Subcutaneous abdominal adipose tissue (tissue), 5 donors: ENCODE results near the gene TLNRD1.
"Not testable (repeated sequence)": the region's sequence is repeated elsewhere in the genome, so short reads cannot be mapped to it uniquely, and the experiment has no call there.

ENCODE experiments used
- H3K27ac ChIP-seq: one replicate; pipeline ENCODE4 v1.7.0; 2013; ENCODE audit warnings: low read depth, mild to moderate bottlenecking, inconsistent platforms, low read length, moderate library complexity
- H3K27me3 ChIP-seq, 5 donors: one replicate each; pipeline ENCODE4 v1.7.0; 2013; ENCODE audit warnings: low read length in 5 of 5, inconsistent platforms in 1 of 5; ENCODE audit not compliant: control insufficient read depth in 5 of 5, insufficient read depth in 4 of 5
- H3K36me3 ChIP-seq, 5 donors: one replicate each; pipeline ENCODE4 v1.7.0; 2013; ENCODE audit warnings: low read length in 5 of 5; ENCODE audit not compliant: control insufficient read depth in 5 of 5, insufficient read depth in 5 of 5
- H3K4me1 ChIP-seq, 5 donors: one replicate each; pipeline ENCODE4 v1.7.0; 2013; ENCODE audit warnings: low read length in 5 of 5, mild to moderate bottlenecking in 3 of 5, moderate library complexity in 1 of 5; ENCODE audit not compliant: control insufficient read depth in 5 of 5, insufficient read depth in 5 of 5
- H3K4me3 ChIP-seq, 5 donors: one replicate each; pipeline ENCODE4 v1.7.0; 2013; ENCODE audit warnings: low read length in 5 of 5, low read depth in 1 of 5
- H3K9ac ChIP-seq, 5 donors: one replicate each; pipeline ENCODE4 v1.7.0; 2013; ENCODE audit warnings: low read length in 5 of 5, mild to moderate bottlenecking in 4 of 5, moderate library complexity in 3 of 5
- H3K9me3 ChIP-seq, 5 donors: one replicate each; pipeline ENCODE4 v1.7.0; 2013; ENCODE audit warnings: low read length in 5 of 5; ENCODE audit not compliant: control insufficient read depth in 5 of 5
- donor health status: healthy.
- donor health status: healthy.
- donor health status: healthy.
- donor health status: healthy.
- donor health status: healthy.

The TLNRD1 gene

GRCh38 chr15:81000624-81001151, at the start of gene TLNRD1:
Gene TLNRD1, plus strand, starts transcription at chr15:81000923. Its CDS starts 1,349 bp downstream, at chr15:81002272.
- Histone ChIP-seq H3K4me3 (peak within 1 kb of the TSS; percentile 81 to 89 (median 84)), H3K27me3 (no peaks in the 10 kb centered on the region), H3K4me1 (peaks cover 6 to 55% (median 47%) of the 10 kb centered on the region in 5 donors), H3K9ac (peak within 1 kb of the TSS; percentile 85 to 96 (median 93)), H3K36me3 (peaks cover 5 to 13% (median 9%) of the 10 kb centered on the region in 5 donors), H3K27ac (peak within 1 kb of the TSS; percentile 97), H3K9me3 (peaks cover 0 to 5% (median 3%) of the 10 kb centered on the region in 5 donors)

- Histone ChIP-seq H3K4me3 (no peak overlapping the region), H3K36me3 (peaks cover 4 to 65% (median 55%) of the 10 kb centered on the region in 5 donors), H3K4me1 (no peaks in the 10 kb centered on the region), H3K9ac (no peak overlapping the region), H3K9me3 (no peaks in the 10 kb centered on the region), H3K27me3 (no peaks in the 10 kb centered on the region), H3K27ac (no peak overlapping the region)
These were observed 48.8 kb upstream of the TLNRD1 start for GRCh38 chr15:80951941-80952340.

- Histone ChIP-seq H3K9me3 (no peaks in the 10 kb centered on the region), H3K27ac (no peak overlapping the region), H3K36me3 (peaks cover 4 to 51% (median 41%) of the 10 kb centered on the region in 5 donors)
These were observed 47.4 kb upstream of the TLNRD1 start for GRCh38 chr15:80953001-80953952.

GRCh38 chr15:80953953-80954778, 46.6 kb upstream of the TLNRD1 start:
- Histone ChIP-seq H3K9ac (no peak overlapping the region), H3K36me3 (peaks cover 7 to 50% (median 38%) of the 10 kb centered on the region in 5 donors), H3K27ac (no peak overlapping the region), H3K4me1 (no peaks in the 10 kb centered on the region), H3K27me3 (no peaks in the 10 kb centered on the region), H3K4me3 (no peak overlapping the region), H3K9me3 (no peaks in the 10 kb centered on the region)

More at GRCh38 chr15:80953001-80953952, 47.4 kb upstream of the TLNRD1 start:
- Histone ChIP-seq H3K4me3 (no peak overlapping the region), H3K9ac (no peak overlapping the region), H3K27me3 (no peaks in the 10 kb centered on the region), H3K4me1 (no peaks in the 10 kb centered on the region)

- H3K9me3 ChIP-seq, H3K27me3 ChIP-seq, H3K4me3 ChIP-seq, H3K9ac ChIP-seq, H3K27ac ChIP-seq, H3K4me1 ChIP-seq: not testable (repeated sequence)
- peaks cover 7 to 41% (median 27%) of the 10 kb centered on the region in 5 donors for H3K36me3 ChIP-seq
These were observed 44.9 kb upstream of the TLNRD1 start for GRCh38 chr15:80955571-80956452.

- Histone ChIP-seq H3K9ac (no peak overlapping the region), H3K4me1 (no peaks in the 10 kb centered on the region), H3K9me3 (no peaks in the 10 kb centered on the region), H3K27ac (no peak overlapping the region), H3K27me3 (no peaks in the 10 kb centered on the region), H3K4me3 (no peak overlapping the region), H3K36me3 (peaks cover 3 to 26% (median 16%) of the 10 kb centered on the region in 5 donors)
These were observed 43.2 kb upstream of the TLNRD1 start for GRCh38 chr15:80957556-80957955.

- no peak overlapping the region for H3K27ac ChIP-seq
- no peak overlapping the region for H3K9ac ChIP-seq
- H3K4me3 ChIP-seq, result no peak overlapping the region
- peaks cover 3 to 22% (median 14%) of the 10 kb centered on the region in 5 donors for H3K36me3 ChIP-seq
- no peaks in the 10 kb centered on the region for H3K27me3 ChIP-seq
- H3K9me3 ChIP-seq, result no peaks in the 10 kb centered on the region
- H3K4me1 ChIP-seq, result no peaks in the 10 kb centered on the region
These were observed 42.7 kb upstream of the TLNRD1 start for GRCh38 chr15:80957976-80958375.

GRCh38 chr15:80958818-80959495, 41.8 kb upstream of the TLNRD1 start:
- Histone ChIP-seq H3K4me3 (no peak overlapping the region), H3K4me1 (no peaks in the 10 kb centered on the region), H3K9me3 (no peaks in the 10 kb centered on the region), H3K27ac (no peak overlapping the region), H3K36me3 (peaks cover 3 to 15% (median 6%) of the 10 kb centered on the region in 5 donors), H3K27me3 (no peaks in the 10 kb centered on the region), H3K9ac (no peak overlapping the region)

- H3K4me3 ChIP-seq, H3K4me1 ChIP-seq, H3K27ac ChIP-seq, H3K27me3 ChIP-seq, H3K9ac ChIP-seq, H3K9me3 ChIP-seq: not testable (repeated sequence)
- peaks cover 0 to 22% (median 15%) of the 10 kb centered on the region in 5 donors for H3K36me3 ChIP-seq
These were observed 35.3 kb upstream of the TLNRD1 start for GRCh38 chr15:80965454-80965853.
